IPS-18c (cell line): Measurements from ENCODE around the gene ST7.

ENCODE experiments used
- H3K4me3 ChIP-seq: 2 replicates; pipeline ENCODE4 v1.7.0; 2013; ENCODE audit warnings: low read depth, mild to moderate bottlenecking, low read length, moderate library complexity; ENCODE audit not compliant: insufficient read depth
- H3K9me3 ChIP-seq: one replicate; pipeline ENCODE4 v1.6.1; 2013; ENCODE audit warnings: mild to moderate bottlenecking, low read length, moderate library complexity; ENCODE audit not compliant: control insufficient read depth, insufficient read depth

Gene ST7

GRCh38 chr7:117188376-117188775 lies 235.1 kb downstream of the ST7 start:
- Histone ChIP-seq H3K4me3 (no peak overlapping the region), H3K9me3 (no peaks in the 10 kb centered on the region)

- Histone ChIP-seq H3K4me3 (no peak overlapping the region), H3K9me3 (no peaks in the 10 kb centered on the region)
Observed at GRCh38 chr7:117188949-117189592, 235.8 kb downstream of the ST7 start.

- H3K4me3 ChIP-seq = no peak overlapping the region
Observed at GRCh38 chr7:117190104-117190503, 236.8 kb downstream of the ST7 start.

GRCh38 chr7:117190746-117191435 lies 237.6 kb downstream of the ST7 start:
- H3K4me3 ChIP-seq = no peak overlapping the region
- H3K9me3 ChIP-seq = no peaks in the 10 kb centered on the region

More at GRCh38 chr7:117190104-117190503, 236.8 kb downstream of the ST7 start:
- no peaks in the 10 kb centered on the region for H3K9me3 ChIP-seq

- H3K9me3 ChIP-seq = no peaks in the 10 kb centered on the region
- H3K4me3 ChIP-seq = no peak overlapping the region
Observed at GRCh38 chr7:117192108-117192507, 238.8 kb downstream of the ST7 start.

GRCh38 chr7:117193564-117193963 lies 240.3 kb downstream of the ST7 start:
- no peak overlapping the region for H3K4me3 ChIP-seq
- H3K9me3 ChIP-seq = no peaks in the 10 kb centered on the region

- Histone ChIP-seq H3K9me3 (no peaks in the 10 kb centered on the region), H3K4me3 (no peak overlapping the region)
Observed at GRCh38 chr7:117194445-117194844, 241.1 kb downstream of the ST7 start.

GRCh38 chr7:117195361-117196029 lies 242.2 kb downstream of the ST7 start:
- H3K9me3 ChIP-seq = no peaks in the 10 kb centered on the region
- H3K4me3 ChIP-seq = no peak overlapping the region

- H3K4me3 ChIP-seq = no peak overlapping the region
- H3K9me3 ChIP-seq = no peaks in the 10 kb centered on the region
Observed at GRCh38 chr7:117200132-117200531, 246.8 kb downstream of the ST7 start.

GRCh38 chr7:117200786-117201458 lies 247.6 kb downstream of the ST7 start:
- Histone ChIP-seq H3K4me3 (no peak overlapping the region), H3K9me3 (no peaks in the 10 kb centered on the region)

GRCh38 chr7:117202511-117202910 lies 249.2 kb downstream of the ST7 start:
- Histone ChIP-seq H3K9me3 (no peaks in the 10 kb centered on the region), H3K4me3 (no peak overlapping the region)

GRCh38 chr7:117203205-117203604 lies 249.9 kb downstream of the ST7 start:
- Histone ChIP-seq H3K4me3 (no peak overlapping the region), H3K9me3 (no peaks in the 10 kb centered on the region)

- no peak overlapping the region for H3K4me3 ChIP-seq
- no peaks in the 10 kb centered on the region for H3K9me3 ChIP-seq
Observed at GRCh38 chr7:117205873-117206272, 252.6 kb downstream of the ST7 start.

GRCh38 chr7:117208257-117208656 lies 255.0 kb downstream of the ST7 start:
- Histone ChIP-seq H3K9me3 (peaks cover 2% of the 10 kb centered on the region), H3K4me3 (no peak overlapping the region)

- Histone ChIP-seq H3K4me3 (no peak overlapping the region), H3K9me3 (peaks cover 2% of the 10 kb centered on the region)
Observed at GRCh38 chr7:117210397-117210796, 257.1 kb downstream of the ST7 start.

GRCh38 chr7:117210908-117211307 lies 257.6 kb downstream of the ST7 start:
- H3K9me3 ChIP-seq = peaks cover 2% of the 10 kb centered on the region
- no peak overlapping the region for H3K4me3 ChIP-seq

GRCh38 chr7:117211614-117212013 lies 258.3 kb downstream of the ST7 start:
- Histone ChIP-seq H3K9me3 (peaks cover 2% of the 10 kb centered on the region), H3K4me3 (no peak overlapping the region)
